Measurements from ENCODE around the gene CRYGS.
"Not testable (repeated sequence)": the region's sequence is repeated elsewhere in the genome, so short reads cannot be mapped to it uniquely, and the experiment has no call there.

The CRYGS gene

DNA sequence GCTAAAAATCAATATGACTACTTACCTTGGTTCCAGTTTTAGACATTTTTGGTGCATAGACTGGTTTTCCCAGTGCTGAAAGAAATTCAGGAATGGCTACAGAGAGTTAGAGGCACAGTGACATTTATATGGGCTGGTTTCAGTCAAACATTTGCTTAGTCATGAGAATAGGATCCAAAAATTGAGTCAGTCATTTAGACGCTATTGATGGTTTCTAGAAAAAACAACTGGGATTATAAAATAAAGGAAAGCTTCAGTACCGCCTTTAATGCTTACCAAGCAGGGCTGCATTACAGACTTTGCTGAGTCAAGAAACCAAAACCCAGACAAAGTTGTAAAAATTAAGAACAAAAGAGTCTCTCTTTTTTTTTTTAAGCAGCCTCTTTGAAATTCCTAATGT is at the start of gene CRYGS:
Gene CRYGS, minus strand, starts transcription at position 100 of the 400 bp plus-strand sequence. Its CDS starts 54 bp downstream, at position 46.
- no peak for DNase-seq

DNA sequence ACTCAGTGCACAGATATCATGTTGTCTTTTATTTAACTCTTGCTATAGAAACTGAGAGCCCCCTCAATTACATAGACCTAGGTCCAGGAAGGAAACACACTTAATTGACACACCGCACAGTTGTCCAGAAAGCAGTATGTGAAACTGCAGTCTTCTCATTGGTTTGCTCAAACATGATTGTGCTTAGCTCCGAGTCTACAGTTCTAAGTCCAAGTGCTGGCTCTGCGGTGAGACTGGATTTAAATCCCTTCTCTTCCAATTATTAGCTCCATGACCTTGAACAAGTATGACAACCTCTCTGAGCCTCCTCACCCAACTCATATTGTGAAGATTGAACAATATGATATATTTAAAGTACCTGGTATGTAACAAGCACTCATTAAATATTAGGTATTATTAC is 49.7 kb upstream of the CRYGS start:
- DNase-seq: no peak

DNA sequence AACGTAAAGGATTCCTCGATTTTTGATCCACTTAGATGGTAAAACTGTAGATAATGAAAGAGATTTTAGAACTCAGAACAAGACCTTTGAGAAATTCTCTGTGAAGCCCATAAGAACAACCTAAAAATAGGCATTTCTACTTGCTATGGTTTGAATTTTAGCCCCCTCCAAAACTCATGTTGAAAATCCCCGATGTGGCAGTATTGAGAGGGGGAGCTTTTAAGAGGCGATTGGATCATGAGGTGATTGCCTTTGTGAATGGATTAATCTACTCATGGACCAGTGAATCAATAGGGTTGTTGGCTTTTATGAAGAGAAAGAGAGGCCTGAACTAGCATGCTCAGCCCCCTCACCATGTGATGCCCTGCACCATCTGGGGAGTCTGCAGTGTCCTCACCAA is 48.5 kb upstream of the CRYGS start:
- DNase-seq: no peak

DNA sequence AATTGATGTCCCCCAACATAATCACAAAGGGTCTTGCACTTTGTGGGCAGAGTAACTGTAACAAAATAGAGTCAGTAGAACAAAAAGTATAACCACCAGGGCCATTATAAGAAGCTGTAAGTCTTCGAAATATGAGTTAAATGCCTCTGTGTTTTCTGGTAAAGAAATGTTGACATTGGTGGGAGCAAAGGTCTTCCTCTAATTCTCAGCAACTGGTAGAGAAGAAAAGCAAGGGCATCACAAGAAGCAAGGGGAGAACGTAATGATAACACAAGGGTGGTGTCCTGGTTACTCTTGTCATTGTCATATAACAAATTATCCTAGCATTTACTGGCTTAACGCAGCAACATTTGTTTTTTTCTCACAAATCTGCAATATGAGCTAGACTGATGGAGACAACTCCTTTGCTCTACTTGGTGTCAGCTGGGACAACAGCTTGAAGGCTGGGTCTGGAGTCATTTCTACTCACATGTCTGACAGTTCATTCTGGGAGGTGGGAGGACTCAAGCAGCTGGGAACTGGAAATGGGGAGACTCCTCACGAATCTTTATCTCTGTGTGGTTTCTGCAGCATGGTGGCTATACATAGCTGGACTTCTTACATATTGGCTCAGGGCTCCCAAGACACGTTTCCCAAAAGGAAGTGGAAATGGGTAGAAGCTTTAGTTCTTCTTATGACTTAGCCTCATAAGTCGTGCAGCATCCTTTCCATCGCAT is 46.6 kb upstream of the CRYGS start:
- no peak for DNase-seq

DNA sequence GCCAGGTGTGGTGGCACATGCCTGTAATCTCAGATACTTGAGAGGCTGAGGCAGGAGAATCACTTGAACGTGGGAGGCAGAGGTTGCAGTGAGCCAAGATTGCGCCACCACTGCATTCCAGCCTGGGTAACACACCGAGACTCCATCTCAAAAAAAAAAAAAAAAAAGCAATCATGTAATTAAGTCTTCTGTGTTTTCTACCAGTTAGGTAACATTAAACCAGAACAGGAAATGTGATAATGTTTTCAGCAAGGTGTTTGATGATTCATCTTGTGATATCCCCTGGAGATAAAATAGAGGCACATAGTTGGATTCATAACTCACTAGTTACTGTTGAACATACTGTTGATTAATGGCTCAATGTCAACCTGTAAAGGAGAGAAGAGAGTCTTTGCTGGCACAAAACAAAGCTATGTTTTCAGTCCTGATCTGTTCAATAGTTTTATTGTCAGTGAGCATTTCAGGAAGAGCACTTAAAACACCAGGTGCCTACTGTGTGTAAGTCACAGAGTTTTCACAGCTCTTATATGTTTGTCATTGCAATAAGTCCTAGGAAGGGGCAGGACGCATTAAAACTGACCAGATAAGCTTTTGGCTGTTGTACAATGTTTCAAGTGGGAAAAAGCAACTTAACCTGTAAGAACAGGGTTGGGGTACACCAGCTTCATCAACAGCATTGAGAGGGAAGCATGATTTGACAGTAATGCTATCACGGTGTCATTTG is 45.8 kb upstream of the CRYGS start:
- no peak for DNase-seq

DNA sequence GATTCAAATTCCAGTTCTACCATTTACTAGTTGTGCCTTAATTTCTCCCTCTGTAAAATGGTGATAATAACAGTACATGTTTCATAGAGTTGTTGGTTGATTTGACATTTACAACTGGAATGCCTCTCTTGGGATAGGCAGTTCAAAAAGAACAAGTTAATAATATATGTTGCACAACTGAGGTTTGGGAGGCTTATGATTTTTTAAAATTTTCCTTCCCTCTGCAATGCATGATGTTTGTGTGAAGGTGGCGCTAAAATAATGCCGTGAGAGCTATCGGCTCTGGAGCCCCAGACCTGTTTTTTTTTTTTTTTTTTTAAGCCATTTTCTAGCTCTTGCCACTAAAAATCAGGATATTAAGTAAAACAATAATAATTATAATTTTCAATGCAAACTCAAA is 44.9 kb upstream of the CRYGS start:
- DNase-seq: no peak

DNA sequence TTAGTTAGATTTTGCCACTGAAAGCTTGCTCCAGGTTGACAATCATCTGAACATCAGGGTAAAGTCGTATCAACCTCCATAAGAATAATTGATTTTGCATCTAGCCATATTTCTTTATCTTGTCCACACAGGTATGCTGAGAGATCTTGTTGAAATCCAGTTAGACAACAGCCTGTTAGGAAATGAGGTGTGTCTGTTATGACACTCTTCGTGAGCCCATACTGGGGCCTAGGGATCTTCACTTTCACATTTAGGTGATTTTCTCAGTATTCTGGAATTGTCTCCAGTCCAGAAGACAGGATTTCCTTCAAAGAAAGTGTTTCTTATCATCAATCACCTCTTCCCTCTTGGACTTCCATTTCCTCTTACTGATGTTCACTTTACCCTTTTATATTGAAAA is 44.5 kb upstream of the CRYGS start:
- no peak for DNase-seq

DNA sequence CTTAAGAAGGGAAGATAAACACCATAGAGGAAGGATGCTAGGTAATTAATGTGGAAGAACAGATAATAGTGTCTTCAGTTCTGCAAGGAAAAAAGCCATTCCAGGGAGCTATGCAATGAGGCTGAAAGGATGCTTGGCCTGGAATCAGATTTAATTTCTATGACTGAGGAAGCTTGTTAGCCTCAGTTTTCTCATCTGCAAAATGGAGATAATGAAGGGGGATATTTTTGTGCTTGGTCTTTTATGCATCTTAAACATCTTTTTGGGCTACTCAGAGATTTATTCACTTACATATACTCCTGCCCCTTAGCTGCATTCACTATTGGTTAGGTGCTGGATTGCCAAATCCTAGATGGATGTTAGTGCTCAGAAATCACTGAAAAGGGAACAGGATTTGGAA is 43.0 kb upstream of the CRYGS start:
- no peak for DNase-seq

DNA sequence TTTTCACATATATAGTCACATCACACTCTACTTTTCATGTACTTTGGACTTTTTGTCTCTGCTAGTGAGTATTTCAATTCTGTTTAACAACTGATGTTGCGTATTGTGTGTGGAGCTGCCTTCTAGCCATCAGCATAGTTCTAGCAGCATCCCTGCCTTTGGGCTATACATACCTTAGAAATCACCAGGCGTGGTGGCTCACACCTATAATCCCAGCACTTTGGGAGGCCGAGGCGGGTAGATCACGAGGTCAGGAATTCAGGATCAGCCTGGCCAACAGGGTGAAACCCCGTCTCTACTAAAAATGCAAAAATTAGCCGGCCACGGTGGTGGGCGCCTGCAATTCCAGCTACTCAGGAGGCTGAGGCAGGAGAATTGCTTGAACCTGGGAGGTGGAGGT is 42.1 kb upstream of the CRYGS start:
- DNase-seq: not testable (repeated sequence)

DNA sequence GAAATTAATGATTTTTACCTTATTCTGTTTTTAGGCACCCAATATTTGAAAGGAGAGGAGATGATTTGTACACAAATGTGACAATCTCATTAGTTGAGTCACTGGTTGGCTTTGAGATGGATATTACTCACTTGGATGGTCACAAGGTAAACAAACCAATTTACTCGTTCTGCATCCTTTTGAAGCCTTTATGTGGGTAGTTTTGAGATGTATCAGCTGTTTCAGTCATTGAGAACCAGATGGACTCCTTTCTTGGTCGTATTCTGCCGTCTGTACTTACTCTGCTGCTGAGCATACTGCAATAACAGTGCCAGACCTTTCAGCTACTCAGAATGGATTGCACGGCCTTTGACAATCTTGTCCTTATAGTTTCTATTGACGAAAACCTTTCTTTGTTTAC is 39.7 kb upstream of the CRYGS start:
- DNase-seq: no peak

DNA sequence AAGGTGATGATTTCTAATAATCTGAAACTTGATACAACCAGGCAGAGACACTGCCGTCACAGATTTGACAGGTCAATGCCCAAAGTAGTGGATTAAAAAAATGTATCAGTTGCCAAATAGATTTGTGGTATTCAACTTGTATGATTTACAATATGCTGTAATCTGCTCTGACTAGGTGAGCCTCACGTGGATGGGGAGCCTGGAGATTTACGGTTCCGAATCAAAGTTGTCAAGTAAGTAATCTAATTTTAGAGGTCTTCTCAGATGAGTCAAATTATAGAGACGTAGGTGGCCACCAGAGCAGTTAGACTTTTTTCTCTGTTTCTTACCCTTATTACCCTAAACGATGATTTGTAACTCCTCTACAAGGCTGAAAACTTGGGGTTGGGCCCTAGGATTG is 38.4 kb upstream of the CRYGS start:
- no peak for DNase-seq

DNA sequence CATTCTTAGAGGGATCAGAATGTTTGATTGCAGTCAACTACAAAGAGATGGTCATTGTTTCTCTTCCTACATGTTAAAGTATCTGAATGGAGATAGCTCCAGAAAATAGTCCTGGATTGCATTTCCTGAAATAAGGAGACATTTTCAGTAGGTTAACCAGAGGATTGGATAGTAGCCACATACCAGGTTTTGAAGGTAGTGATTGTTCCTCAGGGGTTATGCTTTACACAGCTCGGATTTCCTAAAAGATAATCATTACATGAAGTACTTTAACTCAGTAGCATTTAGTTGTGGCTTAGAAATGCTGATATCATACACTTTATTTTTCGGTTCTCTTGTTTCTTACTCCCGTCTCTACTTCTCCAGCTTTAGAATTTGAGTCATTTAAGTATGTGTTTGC is 36.6 kb upstream of the CRYGS start:
- DNase-seq: no peak

DNA sequence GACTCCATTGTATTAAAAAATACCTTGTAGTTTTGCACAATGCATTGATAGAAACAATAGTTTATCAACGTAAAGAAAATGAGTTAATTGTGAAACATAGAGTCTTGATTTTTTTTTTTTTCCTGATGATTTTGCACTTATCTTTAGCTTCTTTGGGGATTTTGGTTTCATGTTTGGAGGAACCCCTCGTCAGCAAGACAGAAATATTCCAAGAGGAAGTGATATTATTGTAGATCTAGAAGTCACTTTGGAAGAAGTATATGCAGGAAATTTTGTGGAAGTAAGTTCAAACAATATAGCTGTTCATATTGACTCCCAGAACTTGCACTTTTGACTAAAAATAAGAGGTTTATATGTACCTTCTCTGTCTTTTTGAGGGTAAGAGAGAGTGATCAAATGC is 33.3 kb upstream of the CRYGS start:
- no peak for DNase-seq

DNA sequence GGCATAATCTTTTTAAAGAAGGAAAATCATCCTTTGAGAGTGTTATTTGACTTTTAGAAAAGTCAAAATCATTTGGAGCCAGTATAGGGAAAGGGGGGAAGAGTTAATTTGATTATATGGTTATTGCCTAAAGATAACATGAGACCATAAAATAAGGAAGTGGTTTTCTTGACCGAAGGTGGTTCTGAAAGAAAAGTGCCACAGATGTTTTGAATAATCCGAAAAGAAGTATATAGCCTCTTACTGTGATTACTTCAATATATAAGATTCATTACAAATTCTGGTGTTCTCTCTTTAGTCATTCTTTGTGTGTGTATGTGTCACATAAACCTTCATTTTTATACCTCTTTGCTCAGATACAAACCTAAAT is 27.4 kb upstream of the CRYGS start:
- no peak for DNase-seq

DNA sequence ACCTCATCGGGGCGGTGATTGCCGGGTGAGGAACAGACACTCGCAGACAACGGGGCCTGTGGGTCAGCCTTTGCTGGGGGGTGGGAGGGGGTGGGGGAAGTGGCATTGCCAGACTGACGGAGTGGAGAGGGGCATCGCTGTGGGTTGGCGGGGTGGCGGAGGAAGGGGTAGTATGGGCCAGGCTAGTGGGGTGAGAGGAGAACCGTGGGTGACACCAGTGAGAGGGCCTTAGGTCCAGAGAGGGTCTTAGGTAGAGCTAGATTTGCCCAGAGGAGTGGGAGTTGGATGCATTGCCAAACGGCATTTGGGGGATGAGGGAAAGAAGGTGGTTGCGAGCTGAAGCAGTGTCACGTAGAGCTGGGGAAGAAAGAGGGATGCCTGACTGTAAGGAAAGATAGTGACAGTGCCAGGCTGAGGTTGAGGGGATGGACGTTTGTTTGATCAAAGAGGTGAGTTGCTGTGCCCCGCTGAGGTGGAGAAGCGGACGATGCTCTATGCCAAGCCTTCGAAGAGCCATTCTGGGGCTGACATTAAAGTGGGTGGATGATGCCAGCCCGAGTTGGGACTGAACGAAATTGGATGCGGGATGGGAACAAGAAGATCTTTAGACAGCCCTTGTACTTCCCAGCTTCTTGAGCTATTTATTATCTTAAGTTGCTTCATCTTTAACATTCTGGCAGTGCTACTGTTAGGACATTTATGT is 26.9 kb upstream of the CRYGS start:
- DNase-seq: no peak

DNA sequence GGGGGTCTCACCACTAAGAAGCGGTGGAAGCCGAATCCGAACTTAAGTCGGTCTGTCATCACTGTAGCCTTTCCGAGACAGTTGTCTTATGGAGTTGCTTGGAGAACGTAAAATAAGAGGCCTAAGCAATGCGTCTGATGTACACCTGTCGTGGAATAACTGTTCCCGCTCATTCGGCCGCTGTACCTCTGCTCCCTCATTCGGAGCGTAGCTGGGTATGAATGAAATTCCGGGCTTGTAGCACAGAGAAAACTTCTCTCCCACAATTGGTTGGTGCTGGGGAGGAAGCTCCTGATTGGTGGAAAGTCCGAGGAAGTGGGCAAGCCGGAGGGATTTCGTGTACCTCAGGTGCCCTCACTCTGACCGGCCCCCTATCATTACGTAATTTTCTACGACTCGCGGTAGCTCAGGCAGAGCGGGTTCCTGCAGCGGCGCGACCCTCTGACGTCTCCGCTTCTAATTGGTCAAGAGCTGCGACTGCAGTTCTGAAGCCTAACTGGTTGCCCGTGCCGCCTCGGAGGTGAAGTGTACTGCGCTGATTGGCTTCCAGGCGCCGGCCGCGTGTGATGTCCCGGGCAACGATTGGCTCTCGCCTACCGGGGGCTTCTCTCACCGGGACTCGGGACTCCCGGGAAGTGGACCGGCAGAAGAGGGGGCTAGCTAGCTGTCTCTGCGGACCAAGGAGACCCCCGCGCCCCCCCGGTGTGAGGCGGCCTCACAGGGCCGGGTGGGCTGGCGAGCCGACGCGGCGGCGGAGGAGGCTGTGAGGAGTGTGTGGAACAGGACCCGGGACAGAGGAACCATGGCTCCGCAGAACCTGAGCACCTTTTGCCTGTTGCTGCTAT is 26.1 kb upstream of the CRYGS start, which contains the start of gene DNAJB11:
Gene DNAJB11, plus strand, starts transcription at position 625 of the 845 bp plus-strand sequence. Its CDS starts 178 bp downstream, at position 803.
- peak; percentile 99 for DNase-seq

DNA sequence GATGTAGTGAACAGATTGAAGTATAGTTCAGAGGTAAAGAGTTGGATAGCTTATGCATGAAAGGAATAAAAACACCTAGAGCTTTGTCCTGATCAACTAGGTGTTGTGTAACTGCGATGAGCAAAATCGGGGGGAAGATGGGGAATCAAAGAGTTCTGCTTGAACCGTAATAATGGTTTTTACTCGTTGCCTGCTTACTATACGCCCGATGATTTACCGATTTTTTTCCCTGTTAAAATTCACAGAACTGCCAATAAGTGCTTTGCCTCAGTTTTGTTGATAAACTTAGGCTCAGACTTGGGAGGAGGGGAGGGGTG is 25.6 kb upstream of the CRYGS start:
- no peak for DNase-seq

DNA sequence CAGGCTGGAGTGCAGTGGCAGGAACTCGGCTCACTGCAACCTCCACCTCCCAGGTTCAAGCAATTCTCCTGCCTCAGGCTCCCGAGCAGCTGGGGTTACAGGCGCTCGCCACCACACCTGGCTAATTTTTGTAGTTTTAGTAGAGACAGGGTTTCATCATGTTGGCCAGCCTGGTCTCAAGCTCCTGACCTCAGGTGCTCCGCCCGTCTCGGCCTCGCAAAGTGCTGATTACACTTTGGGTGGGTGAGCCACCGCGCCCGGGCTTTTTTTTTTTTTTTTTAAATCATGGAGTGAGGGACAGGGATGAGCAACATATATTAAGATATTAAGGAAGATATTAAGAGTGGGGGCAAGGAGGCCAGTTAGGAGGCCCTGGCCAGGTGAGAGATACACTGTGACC is 25.2 kb upstream of the CRYGS start:
- not testable (repeated sequence) for DNase-seq

DNA sequence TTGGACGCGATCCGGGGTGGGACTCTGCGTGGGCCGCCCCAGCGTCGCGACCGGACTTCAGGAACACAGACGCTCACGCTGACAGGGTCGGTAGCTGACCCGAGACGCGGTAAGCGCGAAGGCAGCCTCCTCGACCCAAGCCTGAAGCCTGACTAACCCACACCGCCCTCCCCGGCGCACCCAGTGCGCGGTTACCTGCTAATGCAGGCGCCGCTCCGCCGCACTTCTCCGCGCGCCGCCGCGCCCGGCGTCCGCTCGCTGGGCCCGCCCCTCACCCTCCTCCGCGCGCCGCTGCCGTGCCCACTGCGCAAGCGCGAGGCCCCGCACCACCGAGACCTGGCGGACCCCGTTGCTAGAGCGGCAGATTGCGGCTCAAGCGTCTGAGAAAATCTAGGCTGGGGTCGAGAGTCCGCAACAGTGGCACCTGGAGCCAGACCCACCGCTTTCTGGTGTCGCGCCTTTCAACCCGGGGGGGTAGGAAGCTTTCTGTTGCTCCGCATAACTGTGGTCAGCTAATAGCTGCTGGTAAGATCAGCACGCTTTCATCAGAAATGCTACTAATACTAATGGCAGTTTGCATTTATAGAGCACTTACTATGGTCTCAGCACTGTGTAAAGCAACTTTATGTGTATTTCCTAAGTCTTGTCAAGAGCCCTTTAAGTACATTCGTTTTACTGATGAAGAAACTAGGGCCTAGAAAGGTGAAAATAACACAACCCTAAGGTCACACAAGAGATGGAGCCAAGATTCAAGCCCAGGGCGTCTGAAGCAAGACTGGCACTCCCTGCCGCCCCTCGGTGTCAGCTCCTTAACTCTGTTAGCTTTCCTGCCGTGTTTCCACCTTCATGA is 23.1 kb upstream of the CRYGS start, which contains the start of gene TBCCD1:
Gene TBCCD1, minus strand, starts transcription at position 268 of the 850 bp plus-strand sequence. CDS start 3,010 bp downstream, outside the sequence.
- DNase-seq: peak; percentile 64

DNA sequence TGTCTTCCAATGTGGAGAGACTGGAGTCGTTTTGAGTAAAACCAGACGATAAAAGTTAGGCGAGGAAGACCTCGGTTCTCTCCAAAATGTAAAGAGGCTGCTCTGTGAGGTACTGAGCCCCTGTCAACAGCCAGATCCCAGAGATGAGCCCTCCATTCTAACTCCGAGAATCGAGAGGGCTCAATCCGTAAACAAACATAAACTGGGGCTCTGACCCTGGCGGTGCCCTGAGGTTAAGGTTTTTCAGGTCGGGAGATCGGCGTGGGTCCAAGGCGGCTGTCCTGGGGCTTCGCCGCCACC is 22.5 kb upstream of the CRYGS start:
- DNase-seq: no peak

DNA sequence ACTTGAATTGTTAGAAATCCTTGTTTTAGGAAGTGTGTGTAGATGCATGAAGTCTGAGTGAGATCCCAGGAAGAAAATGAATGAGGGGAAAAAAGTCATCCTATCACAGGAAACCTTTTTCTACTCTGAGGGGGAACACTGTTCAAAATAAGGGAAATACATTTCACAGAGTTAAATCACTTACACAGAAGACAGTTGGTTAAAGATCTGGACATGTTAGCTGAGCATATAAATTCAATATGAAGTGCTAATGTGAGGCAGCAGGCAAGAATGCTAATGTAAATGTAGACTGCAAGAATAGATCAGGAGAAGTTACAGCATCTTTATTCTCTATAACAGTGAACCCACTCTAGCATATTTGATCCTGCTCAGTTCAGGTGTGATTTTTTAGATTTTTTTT is 20.4 kb upstream of the CRYGS start:
- no peak for DNase-seq

DNA sequence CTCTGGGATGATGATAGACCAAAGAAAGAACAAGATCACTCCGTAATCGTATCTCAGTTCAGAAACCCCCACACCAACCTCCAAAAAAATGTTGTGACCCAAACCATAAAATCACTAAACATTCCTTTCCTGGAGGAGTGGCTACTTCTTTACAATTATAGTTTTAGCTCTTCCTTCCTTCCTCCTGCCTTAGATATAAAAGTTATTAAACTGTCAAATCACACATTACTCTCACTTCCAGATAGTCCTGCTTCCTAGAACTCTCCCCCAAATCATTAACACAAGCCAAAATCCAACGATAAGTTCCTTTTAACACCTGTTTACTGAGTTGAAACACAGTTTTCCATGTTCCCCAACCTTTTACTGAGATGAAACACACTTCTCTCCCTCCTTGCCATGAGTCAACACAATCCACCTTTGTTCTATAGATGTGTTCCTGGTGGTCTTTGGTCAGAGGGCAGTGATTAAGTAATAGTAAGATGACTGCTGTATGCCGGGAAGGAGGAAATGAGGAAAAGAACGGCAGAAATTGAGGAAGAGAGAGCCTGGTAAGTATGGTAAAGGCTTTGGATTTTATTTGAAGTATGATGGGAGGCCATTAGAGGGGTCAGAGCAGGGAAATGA is 8.3 kb upstream of the CRYGS start:
- no peak for DNase-seq
